ENCODE data around the gene MBNL2.

MBNL2 gene

GRCh38 chr13:97238883-97239282 is 16.8 kb downstream of the MBNL2 start:
- Histone ChIP-seq H3K27me3 (no peaks in the 10 kb centered on the region), H3K36me3 (0 out of 2 replicates have a peak, but pooled peaks cover 3% of the 10 kb centered on the region), H3K9me3 (no peaks in the 10 kb centered on the region), H3K4me1 (peaks cover 19% of the 10 kb centered on the region), H3K4me3 (ENCODE audit: low read depth, low read length) (no peak overlapping the region)
- DNase-seq, result no peak
- TF ChIP-seq, protein P1, sequence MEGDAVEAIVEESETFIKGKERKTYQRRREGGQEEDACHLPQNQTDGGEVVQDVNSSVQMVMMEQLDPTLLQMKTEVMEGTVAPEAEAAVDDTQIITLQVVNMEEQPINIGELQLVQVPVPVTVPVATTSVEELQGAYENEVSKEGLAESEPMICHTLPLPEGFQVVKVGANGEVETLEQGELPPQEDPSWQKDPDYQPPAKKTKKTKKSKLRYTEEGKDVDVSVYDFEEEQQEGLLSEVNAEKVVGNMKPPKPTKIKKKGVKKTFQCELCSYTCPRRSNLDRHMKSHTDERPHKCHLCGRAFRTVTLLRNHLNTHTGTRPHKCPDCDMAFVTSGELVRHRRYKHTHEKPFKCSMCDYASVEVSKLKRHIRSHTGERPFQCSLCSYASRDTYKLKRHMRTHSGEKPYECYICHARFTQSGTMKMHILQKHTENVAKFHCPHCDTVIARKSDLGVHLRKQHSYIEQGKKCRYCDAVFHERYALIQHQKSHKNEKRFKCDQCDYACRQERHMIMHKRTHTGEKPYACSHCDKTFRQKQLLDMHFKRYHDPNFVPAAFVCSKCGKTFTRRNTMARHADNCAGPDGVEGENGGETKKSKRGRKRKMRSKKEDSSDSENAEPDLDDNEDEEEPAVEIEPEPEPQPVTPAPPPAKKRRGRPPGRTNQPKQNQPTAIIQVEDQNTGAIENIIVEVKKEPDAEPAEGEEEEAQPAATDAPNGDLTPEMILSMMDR (IDR thresholded peaks at IDR 0.05; ENCODE audit: low read depth, low read length), result no peak

DNA sequence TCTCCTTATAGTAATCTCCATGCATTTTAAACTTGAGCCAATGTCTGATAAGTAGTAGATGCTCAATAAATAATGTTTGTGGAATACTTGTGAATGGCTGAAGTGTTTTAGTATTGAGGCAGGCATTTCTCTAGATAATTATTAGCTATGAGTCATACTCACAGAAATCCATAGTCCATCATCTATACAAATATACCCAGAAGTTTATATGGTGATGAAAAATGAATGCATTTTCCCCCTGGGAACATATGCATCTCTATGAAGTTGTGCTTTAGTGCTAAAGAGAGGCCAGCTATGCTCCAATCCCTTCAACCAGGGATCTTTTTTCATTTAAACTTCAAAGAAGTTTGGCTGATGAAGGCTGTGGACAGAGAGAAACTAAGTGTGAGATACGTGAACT is 17.2 kb downstream of the MBNL2 start:
- no peaks in the 10 kb centered on the region for H3K9me3 ChIP-seq
- no peak for DNase-seq
- peaks cover 20% of the 10 kb centered on the region for H3K4me1 ChIP-seq
- TF ChIP-seq, protein P1 (IDR thresholded peaks at IDR 0.05; ENCODE audit: low read depth, low read length), result no peak
- 0 out of 2 replicates have a peak, but pooled peaks cover 3% of the 10 kb centered on the region for H3K36me3 ChIP-seq
- H3K27me3 ChIP-seq, result no peaks in the 10 kb centered on the region
- no peak overlapping the region for H3K4me3 ChIP-seq (ENCODE audit: low read depth, low read length)

- TF ChIP-seq, protein P1 (IDR thresholded peaks at IDR 0.05; ENCODE audit: low read depth, low read length), result no peak
- H3K4me3 ChIP-seq (ENCODE audit: low read depth, low read length), result no peak overlapping the region
- H3K4me1 ChIP-seq, result peaks cover 12% of the 10 kb centered on the region
- H3K9me3 ChIP-seq, result no peaks in the 10 kb centered on the region
- H3K27me3 ChIP-seq, result no peaks in the 10 kb centered on the region
- no peaks in the 10 kb centered on the region for H3K36me3 ChIP-seq
- DNase-seq, result no peak
Measured at GRCh38 chr13:97239943-97240787, 18.0 kb downstream of the MBNL2 start.

DNA sequence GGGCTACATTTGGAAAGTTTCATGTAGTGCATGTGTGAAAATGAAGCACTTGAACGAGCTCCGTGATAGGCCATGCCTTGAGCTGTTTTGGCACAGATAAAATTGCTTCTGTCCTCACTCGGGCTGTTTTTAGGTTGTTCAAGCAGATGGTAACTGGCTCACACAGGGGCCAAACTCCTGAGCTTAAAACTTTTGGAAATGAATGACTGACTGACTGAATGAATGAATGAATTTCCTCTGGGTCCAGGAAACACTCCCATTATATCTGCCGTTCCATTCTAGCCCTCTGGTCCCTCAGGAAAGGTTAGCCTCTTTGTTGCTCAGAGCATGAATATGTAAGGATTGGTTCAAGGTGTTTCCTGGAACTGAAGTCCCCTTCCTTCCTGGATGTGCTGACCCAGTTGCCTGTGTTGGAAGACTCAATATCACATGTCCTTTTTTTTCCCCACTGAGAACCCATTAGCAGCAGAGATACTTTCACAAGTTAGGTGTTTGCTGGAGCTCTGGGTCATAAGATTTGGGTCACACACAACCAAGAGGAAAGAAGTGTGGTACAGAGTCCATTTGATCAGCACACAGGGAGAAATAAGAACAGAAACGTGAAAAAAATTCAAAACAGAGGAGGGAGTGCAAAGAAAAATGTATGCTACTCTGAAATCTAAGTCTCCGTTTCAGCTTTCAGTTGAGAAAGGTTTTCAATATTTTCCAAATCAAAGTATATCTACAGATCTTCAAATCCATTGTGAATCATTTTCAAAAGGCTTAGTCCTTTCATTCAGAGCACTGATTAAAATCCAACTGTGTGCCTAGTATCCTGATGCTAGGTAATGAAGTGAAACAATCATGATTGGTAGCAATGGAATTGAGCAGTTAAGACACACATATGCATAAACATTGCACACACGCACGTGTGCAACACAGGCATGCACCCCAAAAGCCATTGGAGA is 18.9 kb downstream of the MBNL2 start:
- Histone ChIP-seq H3K36me3 (no peaks in the 10 kb centered on the region), H3K9me3 (no peaks in the 10 kb centered on the region), H3K27me3 (no peaks in the 10 kb centered on the region), H3K4me3 (ENCODE audit: low read depth, low read length) (no peak overlapping the region), H3K4me1 (peaks cover 7% of the 10 kb centered on the region)
- TF ChIP-seq, protein P1 (IDR thresholded peaks at IDR 0.05; ENCODE audit: low read depth, low read length), result no peak
- no peak for DNase-seq

DNA sequence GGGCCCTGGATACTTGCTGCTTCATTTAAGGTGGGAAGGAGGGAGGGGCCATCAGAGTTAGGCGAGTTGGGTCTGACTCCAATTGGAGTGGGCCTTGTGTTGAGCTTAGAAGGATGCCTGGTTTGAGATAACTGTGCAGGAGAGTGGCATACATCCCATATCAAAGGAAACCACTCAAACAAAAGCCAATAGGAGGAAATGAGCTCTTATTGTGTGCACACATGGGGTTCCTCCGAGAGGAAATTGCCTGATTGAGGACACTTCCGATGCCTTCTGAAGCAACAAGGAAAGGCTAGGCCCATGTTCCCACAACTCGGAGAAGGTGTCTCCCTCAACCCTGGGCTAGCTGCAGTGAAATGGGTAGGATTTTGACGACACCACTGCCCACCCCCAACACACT is 19.6 kb downstream of the MBNL2 start:
- no peaks in the 10 kb centered on the region for H3K9me3 ChIP-seq
- no peaks in the 10 kb centered on the region for H3K36me3 ChIP-seq
- no peak for DNase-seq
- no peak overlapping the region for H3K4me3 ChIP-seq (ENCODE audit: low read depth, low read length)
- no peaks in the 10 kb centered on the region for H3K27me3 ChIP-seq
- TF ChIP-seq, protein P1 (IDR thresholded peaks at IDR 0.05; ENCODE audit: low read depth, low read length), result no peak
- H3K4me1 ChIP-seq, result peaks cover 5% of the 10 kb centered on the region; the same call in 1 of the 2 replicates
